ENCODE results near the gene NFKBIL1.
"Not testable (repeated sequence)": the region's sequence is repeated elsewhere in the genome, so short reads cannot be mapped to it uniquely, and the experiment has no call there.

Gene NFKBIL1

GRCh38 chr6:31585491-31585890 is 38.1 kb downstream of the NFKBIL1 start:
- no peak overlapping the region for H3K27ac ChIP-seq (ENCODE audit: low read depth, low read length, severe bottlenecking)
- peaks cover 14% of the 10 kb centered on the region for H3K4me1 ChIP-seq (ENCODE audit: control insufficient read depth, insufficient read depth, low read length, poor library complexity, severe bottlenecking)
- WGBS, 2 experiments (ENCODE audit: insufficient coverage in 2 of 2): 60 to 67% methylated on average over 2 of the region's 2 CpGs
- H3K9me3 ChIP-seq (ENCODE audit: control insufficient read depth, low read length): no peaks in the 10 kb centered on the region
- H3K4me3 ChIP-seq (ENCODE audit: extremely low read depth, insufficient read depth, low read length, poor library complexity, severe bottlenecking): no peak overlapping the region
- H3K36me3 ChIP-seq (ENCODE audit: control insufficient read depth, insufficient read depth, low read length): no peaks in the 10 kb centered on the region

- Histone ChIP-seq H3K36me3 (ENCODE audit: control insufficient read depth, insufficient read depth, low read length) (no peaks in the 10 kb centered on the region), H3K4me3 (ENCODE audit: extremely low read depth, insufficient read depth, low read length, poor library complexity, severe bottlenecking) (no peak within 1 kb of the TSS), H3K27ac (ENCODE audit: low read depth, low read length, severe bottlenecking) (no peak within 1 kb of the TSS), H3K9me3 (ENCODE audit: control insufficient read depth, low read length) (no peaks in the 10 kb centered on the region), H3K4me1 (ENCODE audit: control insufficient read depth, insufficient read depth, low read length, poor library complexity, severe bottlenecking) (peaks cover 14% of the 10 kb centered on the region)
- 83% methylated on average over 1 of the region's 1 CpG; no CpG with 5 or more reads in 1 of the 2 experiments for WGBS, 2 experiments (ENCODE audit: insufficient coverage in 2 of 2)
Measured at GRCh38 chr6:31586008-31586407, 38.6 kb downstream of the NFKBIL1 start, which contains the start of gene LST1. Gene LST1 (plus strand): TSS chr6:31586277. CDS start chr6:31587300, 1,023 bp downstream.

- Histone ChIP-seq H3K36me3 (ENCODE audit: control insufficient read depth, insufficient read depth, low read length) (no peaks in the 10 kb centered on the region), H3K4me1 (ENCODE audit: control insufficient read depth, insufficient read depth, low read length, poor library complexity, severe bottlenecking) (peaks cover 11% of the 10 kb centered on the region), H3K27ac (ENCODE audit: low read depth, low read length, severe bottlenecking) (no peak overlapping the region), H3K9me3 (ENCODE audit: control insufficient read depth, low read length) (no peaks in the 10 kb centered on the region), H3K4me3 (ENCODE audit: extremely low read depth, insufficient read depth, low read length, poor library complexity, severe bottlenecking) (no peak overlapping the region)
- WGBS, 2 experiments (ENCODE audit: insufficient coverage in 2 of 2): 72 to 82% methylated on average over 5 to 6 of the region's 9 CpGs
Measured at GRCh38 chr6:31586599-31587281, 39.3 kb downstream of the NFKBIL1 start.

GRCh38 chr6:31587791-31588777 is 40.7 kb downstream of the NFKBIL1 start:
- Histone ChIP-seq H3K4me3 (ENCODE audit: extremely low read depth, insufficient read depth, low read length, poor library complexity, severe bottlenecking) (no peak overlapping the region), H3K4me1 (ENCODE audit: control insufficient read depth, insufficient read depth, low read length, poor library complexity, severe bottlenecking) (peaks cover 8% of the 10 kb centered on the region), H3K9me3 (ENCODE audit: control insufficient read depth, low read length) (no peaks in the 10 kb centered on the region), H3K27ac (ENCODE audit: low read depth, low read length, severe bottlenecking) (no peak overlapping the region), H3K36me3 (ENCODE audit: control insufficient read depth, insufficient read depth, low read length) (no peaks in the 10 kb centered on the region)
- 82 to 84% methylated on average over 11 of the region's 12 CpGs for WGBS, 2 experiments (ENCODE audit: insufficient coverage in 2 of 2)

GRCh38 chr6:31588871-31589650 is 41.7 kb downstream of the NFKBIL1 start:
- Histone ChIP-seq H3K27ac (ENCODE audit: low read depth, low read length, severe bottlenecking) (no peak overlapping the region), H3K4me1 (ENCODE audit: control insufficient read depth, insufficient read depth, low read length, poor library complexity, severe bottlenecking) (peaks cover 8% of the 10 kb centered on the region), H3K9me3 (ENCODE audit: control insufficient read depth, low read length) (no peaks in the 10 kb centered on the region), H3K36me3 (ENCODE audit: control insufficient read depth, insufficient read depth, low read length) (no peaks in the 10 kb centered on the region), H3K4me3 (ENCODE audit: extremely low read depth, insufficient read depth, low read length, poor library complexity, severe bottlenecking) (no peak overlapping the region)
- 76 to 85% methylated on average over 8 of the region's 9 CpGs for WGBS, 2 experiments (ENCODE audit: insufficient coverage in 2 of 2)

- H3K36me3 ChIP-seq (ENCODE audit: control insufficient read depth, insufficient read depth, low read length); H3K27ac ChIP-seq (ENCODE audit: low read depth, low read length, severe bottlenecking); H3K4me3 ChIP-seq (ENCODE audit: extremely low read depth, insufficient read depth, low read length, poor library complexity, severe bottlenecking); H3K4me1 ChIP-seq (ENCODE audit: control insufficient read depth, insufficient read depth, low read length, poor library complexity, severe bottlenecking); H3K9me3 ChIP-seq (ENCODE audit: control insufficient read depth, low read length): not testable (repeated sequence)
- 93 to 95% methylated on average over 5 of the region's 5 CpGs for WGBS, 2 experiments (ENCODE audit: insufficient coverage in 2 of 2)
Measured at GRCh38 chr6:31590691-31591090, 43.3 kb downstream of the NFKBIL1 start.

- H3K9me3 ChIP-seq (ENCODE audit: control insufficient read depth, low read length): no peaks in the 10 kb centered on the region
- peaks cover 4% of the 10 kb centered on the region for H3K4me1 ChIP-seq (ENCODE audit: control insufficient read depth, insufficient read depth, low read length, poor library complexity, severe bottlenecking)
- H3K27ac ChIP-seq (ENCODE audit: low read depth, low read length, severe bottlenecking): no peak overlapping the region
- no peaks in the 10 kb centered on the region for H3K36me3 ChIP-seq (ENCODE audit: control insufficient read depth, insufficient read depth, low read length)
- no peak overlapping the region for H3K4me3 ChIP-seq (ENCODE audit: extremely low read depth, insufficient read depth, low read length, poor library complexity, severe bottlenecking)
- 97 to 98% methylated on average over 5 of the region's 7 CpGs for WGBS, 2 experiments (ENCODE audit: insufficient coverage in 2 of 2)
Measured at GRCh38 chr6:31592396-31592771, 45.0 kb downstream of the NFKBIL1 start.

- Histone ChIP-seq H3K27ac (ENCODE audit: low read depth, low read length, severe bottlenecking) (no peak overlapping the region), H3K4me1 (ENCODE audit: control insufficient read depth, insufficient read depth, low read length, poor library complexity, severe bottlenecking) (no peaks in the 10 kb centered on the region), H3K4me3 (ENCODE audit: extremely low read depth, insufficient read depth, low read length, poor library complexity, severe bottlenecking) (no peak overlapping the region), H3K36me3 (ENCODE audit: control insufficient read depth, insufficient read depth, low read length) (no peaks in the 10 kb centered on the region), H3K9me3 (ENCODE audit: control insufficient read depth, low read length) (no peaks in the 10 kb centered on the region)
- 17 to 20% methylated on average over 1 to 2 of the region's 2 CpGs for WGBS, 2 experiments (ENCODE audit: insufficient coverage in 2 of 2)
Measured at GRCh38 chr6:31597006-31597405, 49.6 kb downstream of the NFKBIL1 start.

- WGBS, 2 experiments (ENCODE audit: insufficient coverage in 2 of 2): 80 to 83% methylated on average over 1 of the region's 1 CpG
Measured at GRCh38 chr6:31607317-31607716, 59.9 kb downstream of the NFKBIL1 start.

More at GRCh38 chr6:31607317-31607716, 59.9 kb downstream of the NFKBIL1 start:
- Histone ChIP-seq H3K9me3 (ENCODE audit: control insufficient read depth, low read length) (no peaks in the 10 kb centered on the region), H3K4me3 (ENCODE audit: extremely low read depth, insufficient read depth, low read length, poor library complexity, severe bottlenecking) (no peak overlapping the region), H3K4me1 (ENCODE audit: control insufficient read depth, insufficient read depth, low read length, poor library complexity, severe bottlenecking) (no peaks in the 10 kb centered on the region), H3K36me3 (ENCODE audit: control insufficient read depth, insufficient read depth, low read length) (no peaks in the 10 kb centered on the region), H3K27ac (ENCODE audit: low read depth, low read length, severe bottlenecking) (no peak overlapping the region)

Measured in mesodermal cell (in vitro differentiated cells).